OCI-M2 (cell line): ENCODE measurements around the gene TMCC1.
"Not testable (repeated sequence)": the region's sequence is repeated elsewhere in the genome, so short reads cannot be mapped to it uniquely, and the experiment has no call there.

Experiments
- DNase-seq: peaks from one replicate; lab custom pipeline; 2025; ENCODE audit not compliant: unreplicated experiment; lab: John Stamatoyannopoulos, UW

Gene TMCC1

DNA sequence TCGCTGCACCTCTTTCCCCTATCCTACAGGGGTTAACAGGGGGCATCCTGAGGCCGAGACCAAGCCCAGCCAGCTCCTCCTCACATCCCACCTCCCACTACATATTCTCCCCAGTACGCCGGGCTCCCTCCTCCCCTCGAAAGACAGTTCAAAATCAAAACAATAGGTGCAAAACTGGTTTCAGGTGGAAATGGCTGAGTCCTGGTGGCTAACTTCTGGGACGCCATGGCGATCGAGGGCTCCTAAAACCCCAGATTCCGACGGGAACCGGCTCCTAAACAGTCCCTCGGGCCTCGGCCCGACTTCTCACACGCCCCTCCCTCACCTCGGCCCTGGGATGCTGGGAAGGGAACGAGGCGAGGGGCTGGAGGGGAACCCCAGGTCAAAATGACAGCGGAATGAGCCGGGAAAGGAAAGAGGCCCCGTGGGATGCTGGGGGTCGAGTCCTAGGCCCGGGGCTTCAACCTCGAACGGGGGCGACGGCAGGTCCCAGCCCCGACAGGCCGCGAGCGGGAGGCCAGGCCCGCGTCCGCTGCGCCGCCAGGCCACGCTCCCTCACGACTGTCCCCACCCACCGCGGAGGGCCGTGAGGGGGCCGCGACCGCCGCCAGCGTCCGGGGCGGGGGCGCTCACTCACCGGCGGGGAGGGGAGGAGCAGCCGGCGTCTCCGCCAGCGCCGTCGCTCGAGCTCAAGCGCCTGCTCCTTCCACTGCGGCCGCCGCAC is 492 bp downstream of the TMCC1 start:
- DNase-seq, result no peak

- no peak for DNase-seq
These were observed 1.0 kb downstream of the TMCC1 start for GRCh38 chr3:129892486-129892856.

DNA sequence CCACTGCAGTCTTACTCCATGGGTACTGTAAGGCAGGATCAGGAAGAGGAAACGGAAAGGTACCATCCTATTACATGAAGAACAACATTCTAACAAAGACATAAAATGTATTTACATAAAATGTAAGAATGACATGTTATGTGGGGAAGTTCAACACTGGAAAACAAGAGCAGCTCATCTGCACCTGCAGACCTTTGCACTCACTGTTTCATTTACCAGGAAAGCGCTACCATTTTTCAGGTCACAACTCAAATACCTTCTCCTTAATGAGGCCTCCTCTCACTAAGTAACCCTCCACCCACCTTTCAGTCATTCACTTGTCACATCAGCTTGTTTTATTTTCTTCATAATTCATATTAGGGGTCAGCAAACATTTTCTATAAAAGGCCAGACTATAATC is 2.6 kb downstream of the TMCC1 start:
- no peak for DNase-seq

DNA sequence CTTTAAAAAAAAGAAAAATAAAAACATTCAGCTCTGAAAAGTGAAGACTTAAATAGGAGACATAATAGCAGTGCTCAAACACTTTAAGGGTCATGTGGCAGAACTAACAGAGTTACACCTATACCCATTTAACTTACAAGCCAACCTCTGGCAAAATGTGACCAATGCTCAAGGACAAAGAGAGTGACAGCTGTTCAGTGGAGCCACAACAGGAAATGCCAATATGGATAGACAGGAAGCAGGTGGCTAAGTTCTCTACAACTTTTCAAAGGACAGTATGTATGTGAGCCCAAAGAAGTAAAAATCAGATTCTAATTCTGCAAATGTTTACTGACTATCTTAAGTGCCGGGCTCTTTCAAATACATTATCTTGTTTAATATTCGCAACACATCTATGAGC is 3.4 kb downstream of the TMCC1 start:
- DNase-seq, result no peak

DNA sequence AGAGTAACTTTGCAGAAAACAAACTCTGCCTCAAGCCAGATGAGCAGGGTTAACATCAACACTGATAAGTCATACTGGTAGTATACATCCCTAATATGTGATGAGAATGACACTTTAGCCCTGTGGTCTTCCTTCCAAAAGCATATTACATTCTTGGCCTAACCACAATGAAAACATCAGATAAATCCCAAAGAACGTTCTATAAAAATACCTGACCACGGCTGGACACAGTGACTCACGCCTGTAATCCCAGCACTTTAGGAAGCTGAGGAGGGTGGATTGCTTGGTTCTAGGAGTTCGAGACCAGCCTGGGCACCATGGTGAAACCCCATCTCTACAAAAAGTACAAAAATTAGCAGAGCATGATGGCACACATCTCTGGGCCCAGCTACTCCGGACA is 4.7 kb downstream of the TMCC1 start:
- DNase-seq, result no peak

DNA sequence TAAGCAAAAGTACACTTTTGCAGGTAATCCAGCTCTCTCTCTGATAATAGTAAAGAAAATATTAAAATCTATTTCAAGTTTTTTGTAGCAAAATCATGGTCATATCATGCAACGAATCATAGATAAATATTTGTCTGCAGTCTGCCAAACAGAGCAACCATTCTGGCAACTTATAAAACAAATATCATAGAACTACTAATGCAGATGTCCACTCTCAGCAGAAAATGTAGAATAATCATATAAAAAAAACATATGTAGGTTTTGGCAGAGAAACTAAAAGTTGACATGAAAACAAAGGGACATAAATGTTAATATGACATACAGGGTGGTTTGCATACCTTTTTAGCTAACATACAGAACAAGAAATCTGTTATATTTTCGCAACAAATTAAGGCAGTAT is 12.2 kb downstream of the TMCC1 start:
- DNase-seq, result no peak

- DNase-seq, result no peak
These were observed 15.2 kb downstream of the TMCC1 start for GRCh38 chr3:129878355-129878754.

GRCh38 chr3:129874479-129874878 is 19.0 kb downstream of the TMCC1 start:
- DNase-seq, result not testable (repeated sequence)

GRCh38 chr3:129868912-129869311 is 24.6 kb downstream of the TMCC1 start:
- DNase-seq, result no peak

GRCh38 chr3:129867506-129868124 is 25.9 kb downstream of the TMCC1 start:
- DNase-seq, result no peak

GRCh38 chr3:129865806-129866205 is 27.7 kb downstream of the TMCC1 start:
- no peak for DNase-seq

- no peak for DNase-seq
These were observed 29.0 kb downstream of the TMCC1 start for GRCh38 chr3:129864519-129864918.

GRCh38 chr3:129859272-129859671 is 34.2 kb downstream of the TMCC1 start:
- no peak for DNase-seq

DNA sequence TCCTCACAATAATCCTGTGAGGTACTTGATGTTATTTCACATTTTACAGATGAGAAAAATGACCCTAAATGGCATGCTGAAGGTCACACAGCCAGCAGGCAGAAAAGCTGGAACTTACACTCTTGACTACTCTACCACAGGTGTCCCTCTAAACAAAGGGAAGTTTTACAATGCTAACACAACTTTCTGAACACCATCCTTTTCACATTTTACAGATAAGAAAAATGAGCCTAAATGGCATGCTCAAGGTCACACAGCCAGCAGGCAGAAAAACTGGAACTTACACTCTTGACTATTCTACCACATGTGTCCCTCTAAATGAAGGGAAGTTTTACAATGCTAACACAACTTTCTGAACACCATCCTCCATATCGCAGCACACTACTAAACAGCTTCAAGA is 35.6 kb downstream of the TMCC1 start:
- DNase-seq, result no peak

DNA sequence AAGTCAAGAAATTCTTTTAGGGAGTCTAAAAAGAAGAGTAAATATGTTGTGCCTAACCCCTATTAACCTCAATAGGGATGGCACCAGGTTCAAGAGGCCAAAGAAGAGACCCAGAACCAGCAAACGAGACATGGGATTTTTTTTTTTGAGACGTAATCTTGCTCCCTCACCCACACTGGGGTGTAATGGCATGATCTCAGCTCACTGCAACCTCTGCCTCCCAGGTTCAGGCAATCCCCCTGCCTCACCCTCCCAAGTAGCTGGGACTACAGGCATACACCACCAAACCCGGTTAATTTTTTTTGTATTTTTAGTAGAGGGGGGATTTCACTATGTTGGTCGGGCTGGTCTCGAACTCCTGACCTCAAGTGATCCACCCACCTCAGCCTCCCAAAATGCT is 36.7 kb downstream of the TMCC1 start:
- not testable (repeated sequence) for DNase-seq

DNA sequence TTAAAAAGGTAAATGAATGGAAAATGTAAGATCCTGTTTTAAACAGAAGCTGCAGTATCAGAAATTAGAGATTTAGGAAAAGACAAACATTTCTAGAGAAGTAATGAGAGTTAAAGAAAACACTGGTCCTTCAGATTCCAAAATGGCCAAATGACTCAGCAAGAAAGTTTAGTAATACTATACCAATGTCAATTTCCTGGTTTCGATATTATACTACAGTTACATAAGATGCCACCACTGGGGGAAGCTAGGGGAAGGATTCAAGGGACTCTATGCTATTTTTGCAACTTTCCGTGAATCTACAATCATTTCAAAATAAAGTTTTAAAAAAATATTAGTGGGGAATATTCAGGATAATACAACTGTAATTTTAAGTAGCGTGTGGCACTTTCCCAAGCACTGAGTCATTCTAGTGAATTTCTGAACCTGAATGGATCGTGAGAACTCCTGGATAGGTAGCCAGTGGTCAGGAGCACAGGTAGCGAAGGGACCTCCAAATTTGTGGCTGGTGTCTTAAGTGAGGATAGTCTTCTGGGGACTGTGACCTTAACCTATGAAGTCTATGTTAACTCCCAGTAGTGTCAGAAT is 37.6 kb downstream of the TMCC1 start:
- DNase-seq, result no peak

- no peak for DNase-seq
These were observed 38.2 kb downstream of the TMCC1 start for GRCh38 chr3:129855170-129855831.

GRCh38 chr3:129854460-129854859 is 39.1 kb downstream of the TMCC1 start:
- DNase-seq, result no peak

GRCh38 chr3:129845956-129846355 is 47.6 kb downstream of the TMCC1 start:
- no peak for DNase-seq

DNA sequence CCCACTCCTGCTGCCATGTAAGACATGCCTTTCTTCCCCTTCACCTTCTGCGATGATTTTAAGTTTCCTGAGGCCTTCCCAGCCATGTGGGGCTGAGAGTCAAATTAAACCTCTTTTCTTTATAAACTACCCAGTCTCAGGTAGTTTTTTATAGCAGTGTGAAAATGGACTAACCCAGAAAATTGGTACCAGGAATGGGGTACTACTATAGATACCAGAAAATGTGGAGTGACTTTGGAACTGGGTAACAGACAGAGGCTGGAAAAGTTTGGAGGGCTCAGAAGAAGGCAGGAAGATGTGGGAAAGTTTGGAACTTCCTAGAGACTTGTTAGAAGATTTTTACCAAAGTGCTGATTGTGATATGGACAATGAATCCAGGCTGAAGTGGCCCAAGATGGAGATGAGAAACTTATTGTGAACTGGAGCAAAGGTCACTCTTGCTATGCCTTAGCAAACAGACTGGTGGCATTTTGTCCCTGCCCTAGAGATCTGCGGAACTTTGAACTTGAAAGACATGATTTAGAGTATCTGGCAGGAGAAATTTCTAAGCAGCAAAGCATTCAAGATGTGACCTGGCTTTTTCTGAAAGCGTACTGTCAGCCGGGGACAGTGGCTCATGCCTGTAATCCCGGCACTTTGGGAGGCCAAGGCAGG is 52.7 kb downstream of the TMCC1 start:
- DNase-seq, result no peak

DNA sequence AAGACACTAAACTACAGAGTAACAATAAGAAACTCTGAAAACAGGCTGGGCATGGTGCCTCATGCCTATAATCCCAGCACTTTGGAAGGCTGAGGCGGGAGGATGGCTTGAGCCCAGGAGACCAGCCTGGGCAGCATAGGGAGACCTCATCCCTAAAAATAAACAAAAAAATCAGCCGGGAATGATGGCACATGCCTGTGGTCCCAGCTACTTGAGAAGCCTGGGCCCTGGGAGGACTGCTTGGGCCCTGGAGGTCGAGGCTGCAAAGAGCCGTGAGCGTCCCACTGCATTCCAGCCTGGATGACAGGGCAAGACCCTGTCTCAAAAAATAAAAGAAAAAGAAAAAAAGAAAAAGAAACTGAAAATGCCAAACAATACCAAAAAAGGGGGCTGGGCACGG is 55.4 kb downstream of the TMCC1 start:
- DNase-seq, result no peak
